Left cardiac atrium (tissue), 4 donors: ENCODE results near the gene KRTAP10-5. TPM values are rescaled to one million over a fixed set of nuclear protein-coding genes. Genes with fewer than 3 reads are reported as not detected.
A peak's percentile ranks its signal among the peaks of the same experiment; 100 is the strongest.
"Not testable (repeated sequence)": the region's sequence is repeated elsewhere in the genome, so short reads cannot be mapped to it uniquely, and the experiment has no call there.

Experiments
- ATAC-seq, 2 donors: fragments of 200-7000 bp; cut with Tn5 transposase; one replicate each; pipeline ENCODE4 v1.9.1; 2020; ENCODE audit warnings: mild to moderate bottlenecking in 2 of 2, moderate library complexity in 2 of 2
- DNase-seq: peaks from one replicate; pipeline ENCODE4 v3.0.0-alpha.2; 2020
- intact Hi-C, 2 donors: fragments of 100-400 bp; cut with DNase I; formaldehyde crosslinking; loops; one replicate each; pipeline versions ENCODE4 v1.14.1 to v1.15.1; 2022 to 2023
- long read RNA-seq: library from polyadenylated mRNA; unstranded; transcript quantifications from one replicate; pipeline ENCODE4 v2.0.0, GENCODE V29; 2021
- total RNA-seq, 2 donors: library from RNA; stranded (reverse); fragmentation: NEBNext Ultra II Directional; extraction: Animal tissue kit (Norgen Biotek cat#: 25700); gene quantifications; one replicate each; pipeline ENCODE4 v1.2.1, GENCODE V29; 2021
- donor health status: DM: no; HTN: yes; CAD: no.
- donor health status: DM: no; HTN: yes; CAD: no; lungs with severe emphysema.
- donor health status: DM: yes; HTN: yes; CAD: no.
- donor health status: Dilated cardiomyopathy.

The KRTAP10-5 gene
- total RNA-seq, result not detected
- long read RNA-seq, result 0 reads

- ATAC-seq, DNase-seq, intact Hi-C loops: not testable (repeated sequence)
These were observed at the start of gene KRTAP10-5 for GRCh38 chr21:44580231-44580821. TSS of gene KRTAP10-5 (minus strand) at chr21:44580604. CDS start at chr21:44580578, 26 bp downstream.

GRCh38 chr21:44628707-44629391 lies 48.4 kb upstream of the KRTAP10-5 start:
- DNase-seq, result no peak
- peak; percentile 39 to 82 for ATAC-seq
- intact Hi-C loops, result no loop called here

- ATAC-seq, DNase-seq, intact Hi-C loops: not testable (repeated sequence)
These were observed 47.4 kb upstream of the KRTAP10-5 start for GRCh38 chr21:44627831-44628233.

- DNase-seq, ATAC-seq, intact Hi-C loops: not testable (repeated sequence)
These were observed 46.9 kb upstream of the KRTAP10-5 start for GRCh38 chr21:44627181-44627822.

- intact Hi-C loops, result no loop called here
- ATAC-seq, result no peak
- no peak for DNase-seq
These were observed 46.3 kb upstream of the KRTAP10-5 start, which contains the start of gene KRTAP10-9 for GRCh38 chr21:44626673-44627143. TSS of gene KRTAP10-9 (plus strand) at chr21:44627093. CDS start at chr21:44627172, 79 bp downstream.

- intact Hi-C loops, result no loop called here
- ATAC-seq, result peak in 1 of 2 donors; percentile 42
- DNase-seq, result no peak
These were observed 45.9 kb upstream of the KRTAP10-5 start for GRCh38 chr21:44626262-44626661.

GRCh38 chr21:44625756-44626155 lies 45.4 kb upstream of the KRTAP10-5 start:
- DNase-seq (no peak), ATAC-seq (peak in 1 of 2 donors; percentile 27)
- intact Hi-C loops, result no loop called here

- no peak for DNase-seq
- no peak for ATAC-seq
- intact Hi-C loops, result no loop called here
These were observed 43.2 kb upstream of the KRTAP10-5 start for GRCh38 chr21:44623575-44623974.

GRCh38 chr21:44619886-44620285 lies 39.5 kb upstream of the KRTAP10-5 start:
- intact Hi-C loops, result no loop called here
- DNase-seq (no peak), ATAC-seq (no peak)

GRCh38 chr21:44618909-44619308 lies 38.5 kb upstream of the KRTAP10-5 start:
- no peak for DNase-seq
- ATAC-seq, result peak; percentile 26 to 57
- intact Hi-C loops, result no loop called here

GRCh38 chr21:44618504-44618903 lies 38.1 kb upstream of the KRTAP10-5 start:
- intact Hi-C loops, result no loop called here
- ATAC-seq (peak in 1 of 2 donors; percentile 70), DNase-seq (no peak)

GRCh38 chr21:44617071-44617501 lies 36.7 kb upstream of the KRTAP10-5 start:
- ATAC-seq (no peak), DNase-seq (no peak)
- intact Hi-C loops, result no loop called here

GRCh38 chr21:44616591-44616926 lies 36.2 kb upstream of the KRTAP10-5 start:
- no peak for DNase-seq
- intact Hi-C loops, result no loop called here
- ATAC-seq, result no peak

GRCh38 chr21:44615911-44616590 lies 35.6 kb upstream of the KRTAP10-5 start:
- DNase-seq (no peak), ATAC-seq (no peak)
- intact Hi-C loops, result no loop called here

GRCh38 chr21:44615466-44615865 lies 35.1 kb upstream of the KRTAP10-5 start:
- DNase-seq (no peak), ATAC-seq (no peak)
- intact Hi-C loops, result no loop called here

- intact Hi-C loops, result no loop called here
- DNase-seq (no peak), ATAC-seq (no peak)
These were observed 34.6 kb upstream of the KRTAP10-5 start for GRCh38 chr21:44614961-44615391.

- intact Hi-C loops, result no loop called here
These were observed 33.8 kb upstream of the KRTAP10-5 start for GRCh38 chr21:44614161-44614631.

GRCh38 chr21:44613386-44614155 lies 33.2 kb upstream of the KRTAP10-5 start:
- DNase-seq (no peak), ATAC-seq (no peak)
- intact Hi-C loops, result no loop called here

More at GRCh38 chr21:44614161-44614631, 33.8 kb upstream of the KRTAP10-5 start:
- no peak for DNase-seq
- no peak for ATAC-seq
